ENCODE measurements around the gene TM4SF20. TPM values are rescaled to one million over a fixed set of nuclear protein-coding genes. Genes with fewer than 3 reads are reported as not detected.

Gene TM4SF20
- total and polyA plus RNA-seq, 4 donors, result not detected

DNA sequence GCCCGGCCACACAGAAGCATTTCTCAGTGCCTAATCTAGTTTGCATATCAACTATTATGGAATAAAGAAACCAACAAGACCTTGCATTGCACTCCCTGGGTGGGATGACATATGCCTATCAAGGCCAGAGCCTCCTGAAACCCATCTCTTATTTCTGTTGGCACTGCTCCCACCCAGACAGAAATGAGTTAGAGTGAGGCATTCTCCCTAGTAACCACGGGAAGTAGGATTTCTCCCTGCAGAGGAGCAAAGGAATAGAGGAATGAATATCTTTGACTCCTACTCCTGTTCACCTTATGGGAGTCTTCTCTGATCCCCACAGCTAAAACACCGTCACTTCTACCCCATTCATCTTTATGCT lies 32.9 kb upstream of the TM4SF20 start:
- Histone ChIP-seq H3K4me3 (ENCODE audit: low read depth in 1 of 3, low read length in 3 of 3) (no peak overlapping the region), H3K9ac (ENCODE audit: low read depth in 1 of 2, low read length in 2 of 2) (no peak overlapping the region), H3K9me3 (ENCODE audit: control insufficient read depth in 4 of 4, low read length in 3 of 4) (no peaks in the 10 kb centered on the region), H3K4me1 (ENCODE audit: control insufficient read depth in 4 of 4, insufficient read depth in 4 of 4, low read length in 3 of 4) (peaks cover 0 to under 1% (median 0%) of the 10 kb centered on the region in 4 donors), H3K27me3 (ENCODE audit: control insufficient read depth in 4 of 4, insufficient read depth in 4 of 4, low read length in 3 of 4) (no peaks in the 10 kb centered on the region), H3K36me3 (ENCODE audit: control insufficient read depth in 4 of 4, insufficient read depth in 3 of 4, low read depth in 1 of 4, low read length in 3 of 4) (no peaks in the 10 kb centered on the region), H3K27ac (ENCODE audit: low read depth in 1 of 2, low read length in 2 of 2) (no peak overlapping the region)
- TF ChIP-seq RXRA (IDR thresholded peaks at IDR 0.05), result no peak
- no peak for TF ChIP-seq SP1 (IDR thresholded peaks at IDR 0.05)
- TF ChIP-seq HNF4G (IDR thresholded peaks at IDR 0.05), result no peak
- TF ChIP-seq TAF1 (conservative IDR thresholded peaks at IDR 0.05), result no peak
- no peak for TF ChIP-seq FOXA1 (IDR thresholded peaks at IDR 0.05)
- TF ChIP-seq, protein P1, sequence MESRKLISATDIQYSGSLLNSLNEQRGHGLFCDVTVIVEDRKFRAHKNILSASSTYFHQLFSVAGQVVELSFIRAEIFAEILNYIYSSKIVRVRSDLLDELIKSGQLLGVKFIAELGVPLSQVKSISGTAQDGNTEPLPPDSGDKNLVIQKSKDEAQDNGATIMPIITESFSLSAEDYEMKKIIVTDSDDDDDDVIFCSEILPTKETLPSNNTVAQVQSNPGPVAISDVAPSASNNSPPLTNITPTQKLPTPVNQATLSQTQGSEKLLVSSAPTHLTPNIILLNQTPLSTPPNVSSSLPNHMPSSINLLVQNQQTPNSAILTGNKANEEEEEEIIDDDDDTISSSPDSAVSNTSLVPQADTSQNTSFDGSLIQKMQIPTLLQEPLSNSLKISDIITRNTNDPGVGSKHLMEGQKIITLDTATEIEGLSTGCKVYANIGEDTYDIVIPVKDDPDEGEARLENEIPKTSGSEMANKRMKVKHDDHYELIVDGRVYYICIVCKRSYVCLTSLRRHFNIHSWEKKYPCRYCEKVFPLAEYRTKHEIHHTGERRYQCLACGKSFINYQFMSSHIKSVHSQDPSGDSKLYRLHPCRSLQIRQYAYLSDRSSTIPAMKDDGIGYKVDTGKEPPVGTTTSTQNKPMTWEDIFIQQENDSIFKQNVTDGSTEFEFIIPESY (IDR thresholded peaks at IDR 0.05), result no peak
- no peak for TF ChIP-seq GABPA (IDR thresholded peaks at IDR 0.05 in 1 of 2, conservative IDR thresholded peaks at IDR 0.05 in 1 of 2)
- no peak for TF ChIP-seq JUND (IDR thresholded peaks at IDR 0.05)
- TF ChIP-seq, protein P2, sequence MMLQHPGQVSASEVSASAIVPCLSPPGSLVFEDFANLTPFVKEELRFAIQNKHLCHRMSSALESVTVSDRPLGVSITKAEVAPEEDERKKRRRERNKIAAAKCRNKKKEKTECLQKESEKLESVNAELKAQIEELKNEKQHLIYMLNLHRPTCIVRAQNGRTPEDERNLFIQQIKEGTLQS (IDR thresholded peaks at IDR 0.05), result no peak
- TF ChIP-seq HNF4A (conservative IDR thresholded peaks at IDR 0.05), result no peak
- no peak for TF ChIP-seq RAD21 (IDR thresholded peaks at IDR 0.05)
- TF ChIP-seq, protein P3, sequence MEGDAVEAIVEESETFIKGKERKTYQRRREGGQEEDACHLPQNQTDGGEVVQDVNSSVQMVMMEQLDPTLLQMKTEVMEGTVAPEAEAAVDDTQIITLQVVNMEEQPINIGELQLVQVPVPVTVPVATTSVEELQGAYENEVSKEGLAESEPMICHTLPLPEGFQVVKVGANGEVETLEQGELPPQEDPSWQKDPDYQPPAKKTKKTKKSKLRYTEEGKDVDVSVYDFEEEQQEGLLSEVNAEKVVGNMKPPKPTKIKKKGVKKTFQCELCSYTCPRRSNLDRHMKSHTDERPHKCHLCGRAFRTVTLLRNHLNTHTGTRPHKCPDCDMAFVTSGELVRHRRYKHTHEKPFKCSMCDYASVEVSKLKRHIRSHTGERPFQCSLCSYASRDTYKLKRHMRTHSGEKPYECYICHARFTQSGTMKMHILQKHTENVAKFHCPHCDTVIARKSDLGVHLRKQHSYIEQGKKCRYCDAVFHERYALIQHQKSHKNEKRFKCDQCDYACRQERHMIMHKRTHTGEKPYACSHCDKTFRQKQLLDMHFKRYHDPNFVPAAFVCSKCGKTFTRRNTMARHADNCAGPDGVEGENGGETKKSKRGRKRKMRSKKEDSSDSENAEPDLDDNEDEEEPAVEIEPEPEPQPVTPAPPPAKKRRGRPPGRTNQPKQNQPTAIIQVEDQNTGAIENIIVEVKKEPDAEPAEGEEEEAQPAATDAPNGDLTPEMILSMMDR (IDR thresholded peaks at IDR 0.05; ENCODE audit: low read depth, low read length, missing input control), result no peak
- TF ChIP-seq FOXA2 (IDR thresholded peaks at IDR 0.05), result no peak
- WGBS, result 90% methylated on average over 3 of the region's 3 CpGs
- DNase-seq (ENCODE audit: low spot score), result no peak

DNA sequence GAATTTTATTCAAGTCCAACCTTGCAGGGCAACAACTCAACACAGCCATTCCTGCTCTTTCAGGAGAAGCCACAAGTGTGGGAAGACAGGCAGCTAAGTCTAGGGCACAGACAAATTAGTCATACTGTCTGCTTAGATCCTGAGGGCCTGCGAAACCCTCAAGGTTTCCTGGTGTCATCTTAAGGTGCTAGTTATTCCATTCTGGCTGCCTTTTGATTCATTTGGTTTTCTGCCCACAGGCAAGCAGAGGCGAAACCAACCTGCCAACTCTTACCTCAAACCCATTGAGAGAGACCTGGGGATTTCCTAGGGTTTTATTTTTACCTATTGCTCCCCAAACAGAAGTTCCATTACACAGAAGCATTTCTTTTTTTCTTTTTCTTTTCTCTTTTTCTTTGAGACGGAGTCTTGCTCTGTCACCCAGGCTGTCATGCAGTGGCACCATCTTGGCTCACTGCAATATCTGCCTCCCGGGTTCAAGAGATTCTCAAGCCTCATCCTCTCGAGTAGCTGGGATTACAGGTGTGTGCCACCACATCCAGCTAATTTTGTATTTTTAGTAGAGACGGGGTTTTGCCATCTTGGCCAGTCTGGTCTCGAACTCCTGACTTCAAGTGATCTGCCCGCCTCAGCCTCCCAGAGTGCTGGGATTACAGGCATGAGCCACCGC lies 32.3 kb upstream of the TM4SF20 start:
- H3K27ac ChIP-seq (ENCODE audit: low read depth in 1 of 2, low read length in 2 of 2), result no peak overlapping the region
- H3K36me3 ChIP-seq (ENCODE audit: control insufficient read depth in 4 of 4, insufficient read depth in 3 of 4, low read depth in 1 of 4, low read length in 3 of 4), result no peaks in the 10 kb centered on the region
- DNase-seq (ENCODE audit: low spot score), result no peak
- peaks cover 1 to 6% (median 4%) of the 10 kb centered on the region in 4 donors for H3K4me1 ChIP-seq (ENCODE audit: control insufficient read depth in 4 of 4, insufficient read depth in 4 of 4, low read length in 3 of 4)
- no peak overlapping the region for H3K4me3 ChIP-seq (ENCODE audit: low read depth in 1 of 3, low read length in 3 of 3)
- TF ChIP-seq EGR1 (IDR thresholded peaks at IDR 0.05; ENCODE audit: low read depth in 2 of 2) (no peak), YY1 (IDR thresholded peaks at IDR 0.05) (no peak), FOXA2 (IDR thresholded peaks at IDR 0.05) (no peak), HNF4A (conservative IDR thresholded peaks at IDR 0.05) (no peak), RXRA (IDR thresholded peaks at IDR 0.05) (no peak)
- TF ChIP-seq, protein P4, sequence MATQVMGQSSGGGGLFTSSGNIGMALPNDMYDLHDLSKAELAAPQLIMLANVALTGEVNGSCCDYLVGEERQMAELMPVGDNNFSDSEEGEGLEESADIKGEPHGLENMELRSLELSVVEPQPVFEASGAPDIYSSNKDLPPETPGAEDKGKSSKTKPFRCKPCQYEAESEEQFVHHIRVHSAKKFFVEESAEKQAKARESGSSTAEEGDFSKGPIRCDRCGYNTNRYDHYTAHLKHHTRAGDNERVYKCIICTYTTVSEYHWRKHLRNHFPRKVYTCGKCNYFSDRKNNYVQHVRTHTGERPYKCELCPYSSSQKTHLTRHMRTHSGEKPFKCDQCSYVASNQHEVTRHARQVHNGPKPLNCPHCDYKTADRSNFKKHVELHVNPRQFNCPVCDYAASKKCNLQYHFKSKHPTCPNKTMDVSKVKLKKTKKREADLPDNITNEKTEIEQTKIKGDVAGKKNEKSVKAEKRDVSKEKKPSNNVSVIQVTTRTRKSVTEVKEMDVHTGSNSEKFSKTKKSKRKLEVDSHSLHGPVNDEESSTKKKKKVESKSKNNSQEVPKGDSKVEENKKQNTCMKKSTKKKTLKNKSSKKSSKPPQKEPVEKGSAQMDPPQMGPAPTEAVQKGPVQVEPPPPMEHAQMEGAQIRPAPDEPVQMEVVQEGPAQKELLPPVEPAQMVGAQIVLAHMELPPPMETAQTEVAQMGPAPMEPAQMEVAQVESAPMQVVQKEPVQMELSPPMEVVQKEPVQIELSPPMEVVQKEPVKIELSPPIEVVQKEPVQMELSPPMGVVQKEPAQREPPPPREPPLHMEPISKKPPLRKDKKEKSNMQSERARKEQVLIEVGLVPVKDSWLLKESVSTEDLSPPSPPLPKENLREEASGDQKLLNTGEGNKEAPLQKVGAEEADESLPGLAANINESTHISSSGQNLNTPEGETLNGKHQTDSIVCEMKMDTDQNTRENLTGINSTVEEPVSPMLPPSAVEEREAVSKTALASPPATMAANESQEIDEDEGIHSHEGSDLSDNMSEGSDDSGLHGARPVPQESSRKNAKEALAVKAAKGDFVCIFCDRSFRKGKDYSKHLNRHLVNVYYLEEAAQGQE (IDR thresholded peaks at IDR 0.05), result no peak
- WGBS, result 95% methylated on average over 9 of the region's 9 CpGs
- H3K27me3 ChIP-seq (ENCODE audit: control insufficient read depth in 4 of 4, insufficient read depth in 4 of 4, low read length in 3 of 4), result no peaks in the 10 kb centered on the region
- H3K9ac ChIP-seq (ENCODE audit: low read depth in 1 of 2, low read length in 2 of 2), result no peak overlapping the region
- H3K9me3 ChIP-seq (ENCODE audit: control insufficient read depth in 4 of 4, low read length in 3 of 4), result no peaks in the 10 kb centered on the region
